HepG2 (cell line): ENCODE measurements around the gene MAP3K14. TPM values are rescaled to one million over a fixed set of nuclear protein-coding genes. Genes with fewer than 3 reads are reported as not detected.

ENCODE experiments used
- CC2D1A ChIP-seq: sonication (generic); formaldehyde crosslinking; IDR thresholded peaks from 2 replicates; pipeline ENCODE4 v1.8.1; 2023; ENCODE audit warnings: mild to moderate bottlenecking, missing genetic modification reagents
- EZH2 ChIP-seq: conservative IDR thresholded peaks from 2 replicates; pipeline ENCODE4 v1.6.1; 2012; ENCODE audit warnings: mild to moderate bottlenecking, low read depth, low read length, moderate library complexity
- GPN1 ChIP-seq: sonication (generic); formaldehyde crosslinking; IDR thresholded peaks from 2 replicates; pipeline ENCODE4 v1.5.1; 2020; ENCODE audit warnings: missing genetic modification reagents, borderline replicate concordance
- NBN ChIP-seq: fragments of 450-650 bp; conservative IDR thresholded peaks from 2 replicates; pipeline ENCODE4 v1.6.1; 2017
- NCOA1 ChIP-seq: sonication (generic); formaldehyde crosslinking; IDR thresholded peaks from 2 replicates; pipeline ENCODE4 v1.9.0; 2021; ENCODE audit warnings: missing genetic modification reagents
- SMARCE1 ChIP-seq: fragments of 450-650 bp; IDR thresholded peaks from 2 replicates; pipeline ENCODE4 v1.6.1; 2017; ENCODE audit warnings: borderline replicate concordance
- SRSF1 ChIP-seq: fragments of 200-400 bp; formaldehyde crosslinking; optimal IDR thresholded peaks from 2 replicates; pipeline ENCODE3; 2017; ENCODE audit warnings: mild to moderate bottlenecking, low read depth, low read length, moderate library complexity
- TBP ChIP-seq: sonication (generic); formaldehyde crosslinking; IDR thresholded peaks from 2 replicates; pipeline ENCODE4 v1.5.0; 2020; ENCODE audit warnings: missing genetic modification reagents
- TP53 ChIP-seq: sonication (generic); formaldehyde crosslinking; conservative IDR thresholded peaks from 2 replicates; pipeline ENCODE4 v1.4.0; 2020; ENCODE audit warnings: missing genetic modification reagents
- ZBTB7A ChIP-seq: sonication (generic); formaldehyde crosslinking; IDR thresholded peaks from 2 replicates; pipeline ENCODE4 v1.8.0; 2022; ENCODE audit warnings: mild to moderate bottlenecking, missing genetic modification reagents
- ZHX1 ChIP-seq: sonication (generic); formaldehyde crosslinking; IDR thresholded peaks from 2 replicates; pipeline ENCODE4 v1.8.1; 2022; ENCODE audit warnings: low read depth, mild to moderate bottlenecking, missing genetic modification reagents
- ZNF101 ChIP-seq: sonication (generic); formaldehyde crosslinking; IDR thresholded peaks from 2 replicates; pipeline ENCODE4 v1.4.0; 2020; ENCODE audit warnings: mild to moderate bottlenecking, low read depth, missing genetic modification reagents, borderline replicate concordance
- ZNF292 ChIP-seq: sonication (generic); formaldehyde crosslinking; IDR thresholded peaks from 2 replicates; pipeline ENCODE4 v1.8.1; 2022; ENCODE audit warnings: mild to moderate bottlenecking, low read depth, missing genetic modification reagents, borderline replicate concordance
- ZNF333 ChIP-seq: sonication (generic); formaldehyde crosslinking; IDR thresholded peaks from 2 replicates; pipeline ENCODE4 v1.4.0; 2020; ENCODE audit warnings: mild to moderate bottlenecking, missing genetic modification reagents, borderline replicate concordance
- ZNF512 ChIP-seq: sonication (generic); formaldehyde crosslinking; IDR thresholded peaks from 2 replicates; pipeline ENCODE4 v1.4.0; 2020; ENCODE audit warnings: mild to moderate bottlenecking, missing genetic modification reagents
- ZNF768 ChIP-seq: sonication (generic); formaldehyde crosslinking; IDR thresholded peaks from 2 replicates; pipeline ENCODE4 v1.4.0; 2020; ENCODE audit warnings: missing genetic modification reagents
- ZSCAN30 ChIP-seq: sonication (generic); formaldehyde crosslinking; IDR thresholded peaks from 2 replicates; pipeline ENCODE4 v1.5.0; 2020; ENCODE audit warnings: mild to moderate bottlenecking, missing genetic modification reagents
- polyA plus RNA-seq, 8 experiments: library from polyadenylated mRNA; depleted of rRNA in 3 of 8; stranded (reverse) in 7 of 8; unstranded in 1 of 8; fragments of >200 nt; fragmentation: Illumina TruSeq in 4 of 8; extraction: Trizol in 4 of 8; gene quantifications; 2 replicates each; pipeline versions ENCODE4 v1.2.1 to v1.2.3, GENCODE V29; 2011 to 2016; ENCODE audit warnings: low read depth in 4 of 8, missing spikeins in 1 of 8, mixed read lengths in 1 of 8; ENCODE audit not compliant: insufficient read depth in 1 of 8
- total RNA-seq, 5 experiments: library from RNA; depleted of rRNA; stranded (reverse); fragments of >200 nt; fragmentation: Illumina TruSeq; extraction: Trizol; gene quantifications; 2 replicates each; pipeline ENCODE4 v1.2.3, GENCODE V29; 2016; ENCODE audit warnings: low read depth in 1 of 5
- TF ChIP-seq, protein P1 (sequence below): sonication (generic); formaldehyde crosslinking; IDR thresholded peaks from 2 replicates; pipeline ENCODE4 v1.4.0; 2020; ENCODE audit warnings: missing genetic modification reagents, borderline replicate concordance
- TF ChIP-seq, protein P2 (sequence below): sonication (generic); formaldehyde crosslinking; IDR thresholded peaks from 2 replicates; pipeline ENCODE4 v1.5.1; 2020; ENCODE audit warnings: mild to moderate bottlenecking, missing genetic modification reagents

The MAP3K14 gene
- total and polyA plus RNA-seq, 2 of the 13 experiments (the other 11 are each of a cell fraction or from before 2014, with no cell fraction given): 2.6 TPM

GRCh38 chr17:45317111-45317928 lies 500 bp upstream of the MAP3K14 start (continued):
- TF ChIP-seq ZSCAN30 (CRISPR knock-in tag): no peak
- no peak for TF ChIP-seq EZH2
- no peak for TF ChIP-seq TP53
- TF ChIP-seq, protein P1, sequence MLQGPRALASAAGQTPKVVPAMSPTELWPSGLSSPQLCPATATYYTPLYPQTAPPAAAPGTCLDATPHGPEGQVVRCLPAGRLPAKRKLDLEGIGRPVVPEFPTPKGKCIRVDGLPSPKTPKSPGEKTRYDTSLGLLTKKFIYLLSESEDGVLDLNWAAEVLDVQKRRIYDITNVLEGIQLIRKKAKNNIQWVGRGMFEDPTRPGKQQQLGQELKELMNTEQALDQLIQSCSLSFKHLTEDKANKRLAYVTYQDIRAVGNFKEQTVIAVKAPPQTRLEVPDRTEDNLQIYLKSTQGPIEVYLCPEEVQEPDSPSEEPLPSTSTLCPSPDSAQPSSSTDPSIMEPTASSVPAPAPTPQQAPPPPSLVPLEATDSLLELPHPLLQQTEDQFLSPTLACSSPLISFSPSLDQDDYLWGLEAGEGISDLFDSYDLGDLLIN: no peak
- TF ChIP-seq ZNF768 (CRISPR knock-in tag): no peak
- TF ChIP-seq ZHX1 (CRISPR knock-in tag): no peak
- TF ChIP-seq ZNF101 (CRISPR knock-in tag): no peak; the same call in 1 of the 2 replicates
- TF ChIP-seq CC2D1A (CRISPR knock-in tag): no peak
- TF ChIP-seq TBP: no peak; the same call in 1 of the 2 replicates
- TF ChIP-seq ZNF512: no peak
- TF ChIP-seq SMARCE1: no peak
- no peak for TF ChIP-seq ZBTB7A
- no peak for TF ChIP-seq SRSF1
- TF ChIP-seq ZNF333: no peak
- TF ChIP-seq, protein P2, sequence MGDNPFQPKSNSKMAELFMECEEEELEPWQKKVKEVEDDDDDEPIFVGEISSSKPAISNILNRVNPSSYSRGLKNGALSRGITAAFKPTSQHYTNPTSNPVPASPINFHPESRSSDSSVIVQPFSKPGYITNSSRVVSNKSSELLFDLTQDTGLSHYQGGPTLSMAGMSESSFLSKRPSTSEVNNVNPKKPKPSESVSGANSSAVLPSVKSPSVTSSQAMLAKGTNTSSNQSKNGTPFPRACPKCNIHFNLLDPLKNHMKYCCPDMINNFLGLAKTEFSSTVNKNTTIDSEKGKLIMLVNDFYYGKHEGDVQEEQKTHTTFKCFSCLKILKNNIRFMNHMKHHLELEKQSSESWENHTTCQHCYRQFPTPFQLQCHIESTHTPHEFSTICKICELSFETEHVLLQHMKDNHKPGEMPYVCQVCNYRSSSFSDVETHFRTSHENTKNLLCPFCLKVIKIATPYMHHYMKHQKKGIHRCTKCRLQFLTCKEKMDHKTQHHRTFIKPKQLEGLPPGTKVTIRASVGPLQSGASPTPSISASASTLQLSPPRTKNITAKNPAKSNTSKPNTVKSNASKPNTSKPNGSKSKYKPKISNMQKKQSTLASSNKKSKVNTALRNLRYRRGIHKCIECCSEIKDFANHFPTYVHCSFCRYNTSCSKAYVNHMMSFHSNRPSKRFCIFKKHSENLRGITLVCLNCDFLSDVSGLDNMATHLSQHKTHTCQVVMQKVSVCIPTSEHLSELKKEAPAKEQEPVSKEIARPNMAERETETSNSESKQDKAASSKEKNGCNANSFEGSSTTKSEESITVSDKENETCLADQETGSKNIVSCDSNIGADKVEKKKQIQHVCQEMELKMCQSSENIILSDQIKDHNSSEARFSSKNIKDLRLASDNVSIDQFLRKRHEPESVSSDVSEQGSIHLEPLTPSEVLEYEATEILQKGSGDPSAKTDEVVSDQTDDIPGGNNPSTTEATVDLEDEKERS (CRISPR knock-in tag): no peak
- TF ChIP-seq NBN: no peak
- TF ChIP-seq NCOA1 (CRISPR knock-in tag): no peak
- TF ChIP-seq GPN1 (CRISPR knock-in tag): no peak
- TF ChIP-seq ZNF292 (CRISPR knock-in tag): peak; percentile 27; the same call in 1 of the 2 replicates
